HEK293 (cell line): ENCODE results near the gene KCND2.
"Not testable (repeated sequence)": the region's sequence is repeated elsewhere in the genome, so short reads cannot be mapped to it uniquely, and the experiment has no call there.

Source experiments
- CTCF ChIA-PET: fragments of 350-600 bp; formaldehyde crosslinking; extraction: SDS; loops from one replicate; lab custom pipeline; 2021; ENCODE audit warnings: antibody characterized with exemption; lab: Yijun Ruan, JAX
- POLR2A ChIA-PET: fragments of 300-600 bp; formaldehyde crosslinking; extraction: SDS; loops from one replicate; lab custom pipeline; 2020; ENCODE audit warnings: antibody characterized with exemption, inconsistent platforms; lab: Yijun Ruan, JAX
- H3K27ac ChIP-seq: fragments of 200-500 bp; sonication (Bioruptor generic); 2 replicates; pipeline ENCODE4 v1.5.1; 2014; ENCODE audit warnings: low read depth, low read length, control low read depth, inconsistent platforms; ENCODE audit errors: extremely low read depth
- H3K36me3 ChIP-seq, 2 experiments: fragments of 200-500 bp in 1 of 2; sonication (Bioruptor generic) in 1 of 2; 1 replicate in 1 of 2; 2 replicates in 1 of 2; pipeline ENCODE4 v1.5.1; 2014 to 2017; ENCODE audit warnings: inconsistent platforms in 2 of 2, low read length in 2 of 2; ENCODE audit not compliant: control insufficient read depth in 2 of 2, insufficient read depth in 1 of 2
- H3K4me1 ChIP-seq: fragments of 200-500 bp; sonication (Bioruptor generic); 2 replicates; pipeline ENCODE4 v1.5.1; 2014; ENCODE audit warnings: mild to moderate bottlenecking, low read length, inconsistent platforms; ENCODE audit not compliant: control insufficient read depth, insufficient read depth
- H3K4me3 ChIP-seq: 2 replicates; pipeline ENCODE4 v1.5.1; 2011; ENCODE audit warnings: low read depth, mild to moderate bottlenecking, control low read depth, low read length, moderate library complexity
- H3K9me3 ChIP-seq: fragments of 200-500 bp; sonication (Bioruptor generic); 2 replicates; pipeline ENCODE4 v1.5.1; 2014; ENCODE audit warnings: low read depth, low read length, inconsistent platforms; ENCODE audit not compliant: control insufficient read depth, insufficient read depth
- HOXD13 ChIP-seq: sonication (generic); formaldehyde crosslinking; IDR thresholded peaks from 2 replicates; pipeline ENCODE4 v1.8.0; 2022; ENCODE audit warnings: missing genetic modification reagents, borderline replicate concordance
- KLF7 ChIP-seq: fragments of 450-650 bp; formaldehyde crosslinking; IDR thresholded peaks from 2 replicates; pipeline ENCODE4 v1.5.1; 2016; ENCODE audit warnings: missing biosample characterization, missing genetic modification characterization, borderline replicate concordance
- SCRT2 ChIP-seq: fragments of 450-650 bp; formaldehyde crosslinking; IDR thresholded peaks from 2 replicates; pipeline ENCODE4 v1.5.1; 2016; ENCODE audit warnings: missing biosample characterization, missing genetic modification characterization
- ZBTB48 ChIP-seq: fragments of 450-650 bp; formaldehyde crosslinking; IDR thresholded peaks from 2 replicates; pipeline ENCODE4 v1.5.1; 2016; ENCODE audit warnings: missing biosample characterization, missing genetic modification characterization
- ZNF174 ChIP-seq: fragments of 450-650 bp; formaldehyde crosslinking; IDR thresholded peaks from 2 replicates; pipeline ENCODE4 v1.5.0; 2017; ENCODE audit warnings: missing biosample characterization, mild to moderate bottlenecking, missing genetic modification characterization
- ZNF211 ChIP-seq: fragments of 450-650 bp; formaldehyde crosslinking; IDR thresholded peaks from 2 replicates; pipeline ENCODE4 v1.5.1; 2016; ENCODE audit warnings: low read depth, missing biosample characterization, missing genetic modification characterization
- ZNF266 ChIP-seq: fragments of 450-650 bp; formaldehyde crosslinking; IDR thresholded peaks from 2 replicates; pipeline ENCODE4 v1.5.1; 2016; ENCODE audit warnings: missing biosample characterization, missing genetic modification characterization, low read depth
- ZNF423 ChIP-seq: fragments of 450-650 bp; formaldehyde crosslinking; IDR thresholded peaks from 2 replicates; pipeline ENCODE4 v1.5.1; 2016; ENCODE audit warnings: missing biosample characterization, missing genetic modification characterization
- ZNF473 ChIP-seq: fragments of 450-650 bp; formaldehyde crosslinking; IDR thresholded peaks from 2 replicates; pipeline ENCODE4 v1.5.1; 2017; ENCODE audit warnings: missing biosample characterization, missing genetic modification characterization
- ZNF549 ChIP-seq: fragments of 450-650 bp; IDR thresholded peaks from 2 replicates; pipeline ENCODE4 v1.5.1; 2018; ENCODE audit warnings: missing biosample characterization, missing genetic modification characterization, mild to moderate bottlenecking, inconsistent platforms, moderate library complexity
- ZNF658 ChIP-seq: fragments of 450-650 bp; formaldehyde crosslinking; IDR thresholded peaks from 2 replicates; pipeline ENCODE4; 2016; ENCODE audit warnings: missing biosample characterization, missing genetic modification characterization
- ZNF776 ChIP-seq: fragments of 450-650 bp; formaldehyde crosslinking; IDR thresholded peaks from 2 replicates; pipeline ENCODE4 v1.5.0; 2017; ENCODE audit warnings: missing biosample characterization, missing genetic modification characterization, borderline replicate concordance
- ZNF830 ChIP-seq: fragments of 450-650 bp; IDR thresholded peaks from 2 replicates; pipeline ENCODE4 v1.5.0; 2018; ENCODE audit warnings: missing biosample characterization, missing genetic modification characterization, low read depth, mild to moderate bottlenecking, moderate library complexity
- ZNF837 ChIP-seq: fragments of 450-650 bp; formaldehyde crosslinking; IDR thresholded peaks from 2 replicates; pipeline ENCODE4 v1.5.1; 2016; ENCODE audit warnings: missing biosample characterization, missing genetic modification characterization
- TF ChIP-seq, protein P1 (sequence below): IDR thresholded peaks from 2 replicates; pipeline ENCODE4 v1.6.1; 2011; ENCODE audit warnings: mild to moderate bottlenecking, low read depth, low read length, borderline replicate concordance
- TF ChIP-seq, protein P2 (sequence below): fragments of 450-650 bp; formaldehyde crosslinking; conservative IDR thresholded peaks from 2 replicates; pipeline ENCODE4 v1.5.1; 2016; ENCODE audit warnings: low read depth, missing biosample characterization, missing genetic modification characterization

The KCND2 gene

DNA sequence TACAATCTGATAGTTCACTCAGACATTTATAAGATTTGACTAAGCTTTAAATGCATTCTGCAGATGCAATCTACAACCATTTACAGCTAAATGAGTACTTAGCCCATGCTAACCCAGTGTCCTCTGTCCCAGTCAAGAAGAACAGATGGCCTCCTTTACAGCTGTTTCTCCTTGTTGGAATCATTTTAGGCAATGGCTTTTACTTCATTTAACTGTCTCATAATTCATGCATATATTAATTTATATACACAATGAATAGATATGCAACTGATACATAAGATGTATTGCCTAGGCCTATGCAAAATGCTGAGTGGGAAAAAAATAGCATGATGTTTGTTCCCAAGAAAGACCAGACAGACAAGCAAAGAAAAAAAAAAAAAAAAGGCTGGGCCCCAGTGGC is 502.8 kb downstream of the KCND2 start:
- Histone ChIP-seq H3K4me1 (no peaks in the 10 kb centered on the region), H3K36me3 (no peaks in the 10 kb centered on the region)
- TF ChIP-seq, protein P1, sequence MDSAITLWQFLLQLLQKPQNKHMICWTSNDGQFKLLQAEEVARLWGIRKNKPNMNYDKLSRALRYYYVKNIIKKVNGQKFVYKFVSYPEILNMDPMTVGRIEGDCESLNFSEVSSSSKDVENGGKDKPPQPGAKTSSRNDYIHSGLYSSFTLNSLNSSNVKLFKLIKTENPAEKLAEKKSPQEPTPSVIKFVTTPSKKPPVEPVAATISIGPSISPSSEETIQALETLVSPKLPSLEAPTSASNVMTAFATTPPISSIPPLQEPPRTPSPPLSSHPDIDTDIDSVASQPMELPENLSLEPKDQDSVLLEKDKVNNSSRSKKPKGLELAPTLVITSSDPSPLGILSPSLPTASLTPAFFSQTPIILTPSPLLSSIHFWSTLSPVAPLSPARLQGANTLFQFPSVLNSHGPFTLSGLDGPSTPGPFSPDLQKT: no peak
- no peak for TF ChIP-seq ZNF423
- TF ChIP-seq ZNF776 (tag by site-specific recombination): no peak
- TF ChIP-seq ZNF174 (tag by site-specific recombination): no peak
- no peak for TF ChIP-seq ZNF837 (tag by site-specific recombination)
- TF ChIP-seq ZNF830 (tag by site-specific recombination): no peak
- no peak for TF ChIP-seq HOXD13 (CRISPR knock-in tag)
- no peak for TF ChIP-seq ZNF266 (tag by site-specific recombination)
- no peak for TF ChIP-seq ZNF658 (tag by site-specific recombination)
- TF ChIP-seq SCRT2: no peak
- no peak for TF ChIP-seq ZNF549
- TF ChIP-seq, all 188 proteins: peak for 0
- ChIA-PET POLR2A (no interaction called here), CTCF (interaction anchor here (0.5 kb wide), 1 partner anchor 9 kb away, joined by 3 read pairs; no protein-coding TSS in a partner anchor)
- no peak overlapping the region for H3K27ac ChIP-seq
- no peak overlapping the region for H3K4me3 ChIP-seq
- no peaks in the 10 kb centered on the region for H3K9me3 ChIP-seq

DNA sequence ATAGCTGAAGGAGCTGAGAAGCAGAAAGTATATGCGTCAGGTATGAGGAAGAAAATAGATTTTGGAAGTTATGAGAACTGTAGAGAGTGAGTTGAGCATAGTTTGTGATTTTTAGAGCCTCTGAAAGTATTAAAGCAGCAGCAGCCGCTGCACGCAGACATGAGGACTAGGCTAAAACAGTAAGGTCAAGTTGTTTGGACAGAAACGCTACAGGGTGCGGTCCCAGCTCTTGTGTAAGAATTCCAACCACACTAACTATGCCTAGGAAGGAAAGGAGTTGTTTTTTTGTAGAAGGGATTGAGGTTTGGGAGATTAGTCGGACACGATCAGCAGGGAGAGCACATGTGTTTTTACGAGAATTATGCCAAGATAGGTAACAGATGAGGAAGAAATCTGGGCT is 506.1 kb downstream of the KCND2 start:
- H3K9me3 ChIP-seq, H3K4me1 ChIP-seq, POLR2A ChIA-PET, H3K4me3 ChIP-seq, H3K36me3 ChIP-seq, CTCF ChIA-PET, H3K27ac ChIP-seq: not testable (repeated sequence)

DNA sequence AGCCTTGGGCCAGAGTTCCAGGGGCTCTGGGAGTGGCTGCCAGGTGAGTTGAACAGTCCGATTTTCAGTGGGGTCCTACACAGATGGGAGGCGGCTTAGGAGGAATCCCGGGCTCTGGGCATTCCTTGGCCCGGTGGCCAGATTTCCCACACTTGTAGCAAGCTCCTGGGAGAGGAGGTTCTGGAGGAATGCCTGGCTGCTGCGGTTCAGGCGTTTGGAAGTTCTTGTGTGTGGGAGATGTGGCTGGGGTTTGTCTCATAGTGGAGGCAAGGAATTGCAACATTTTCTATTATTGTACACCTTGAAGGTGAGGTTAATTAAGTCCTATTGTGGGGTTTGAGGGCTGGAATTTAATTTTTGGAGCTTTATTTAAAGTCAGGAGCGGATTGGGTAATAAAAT is 507.5 kb downstream of the KCND2 start:
- H3K27ac ChIP-seq, CTCF ChIA-PET, H3K36me3 ChIP-seq, H3K4me3 ChIP-seq, H3K9me3 ChIP-seq, H3K4me1 ChIP-seq, POLR2A ChIA-PET: not testable (repeated sequence)

DNA sequence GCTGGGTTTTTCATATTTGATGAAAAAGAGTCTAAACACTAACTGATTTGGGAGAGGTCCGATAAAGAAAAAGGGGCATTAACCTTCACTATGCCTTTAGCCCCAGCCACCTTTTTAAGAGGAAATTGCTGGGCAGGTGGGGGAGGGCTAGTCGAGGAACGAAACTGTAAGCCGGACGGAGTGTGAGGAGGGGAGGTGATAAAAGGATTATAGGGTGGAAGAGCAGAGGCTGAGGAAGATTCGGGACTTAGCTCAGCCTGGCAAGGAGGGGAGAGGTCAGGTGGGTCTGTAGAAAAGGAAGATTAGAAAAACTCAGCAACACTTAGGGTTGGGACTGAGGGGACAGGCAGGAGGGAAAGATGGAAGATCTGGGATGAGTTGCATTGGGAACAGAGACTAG is 508.0 kb downstream of the KCND2 start:
- Histone ChIP-seq H3K27ac (no peak overlapping the region), H3K36me3 (no peaks in the 10 kb centered on the region)
- CTCF ChIA-PET: no interaction called here
- POLR2A ChIA-PET: no interaction called here
- TF ChIP-seq, protein P2, sequence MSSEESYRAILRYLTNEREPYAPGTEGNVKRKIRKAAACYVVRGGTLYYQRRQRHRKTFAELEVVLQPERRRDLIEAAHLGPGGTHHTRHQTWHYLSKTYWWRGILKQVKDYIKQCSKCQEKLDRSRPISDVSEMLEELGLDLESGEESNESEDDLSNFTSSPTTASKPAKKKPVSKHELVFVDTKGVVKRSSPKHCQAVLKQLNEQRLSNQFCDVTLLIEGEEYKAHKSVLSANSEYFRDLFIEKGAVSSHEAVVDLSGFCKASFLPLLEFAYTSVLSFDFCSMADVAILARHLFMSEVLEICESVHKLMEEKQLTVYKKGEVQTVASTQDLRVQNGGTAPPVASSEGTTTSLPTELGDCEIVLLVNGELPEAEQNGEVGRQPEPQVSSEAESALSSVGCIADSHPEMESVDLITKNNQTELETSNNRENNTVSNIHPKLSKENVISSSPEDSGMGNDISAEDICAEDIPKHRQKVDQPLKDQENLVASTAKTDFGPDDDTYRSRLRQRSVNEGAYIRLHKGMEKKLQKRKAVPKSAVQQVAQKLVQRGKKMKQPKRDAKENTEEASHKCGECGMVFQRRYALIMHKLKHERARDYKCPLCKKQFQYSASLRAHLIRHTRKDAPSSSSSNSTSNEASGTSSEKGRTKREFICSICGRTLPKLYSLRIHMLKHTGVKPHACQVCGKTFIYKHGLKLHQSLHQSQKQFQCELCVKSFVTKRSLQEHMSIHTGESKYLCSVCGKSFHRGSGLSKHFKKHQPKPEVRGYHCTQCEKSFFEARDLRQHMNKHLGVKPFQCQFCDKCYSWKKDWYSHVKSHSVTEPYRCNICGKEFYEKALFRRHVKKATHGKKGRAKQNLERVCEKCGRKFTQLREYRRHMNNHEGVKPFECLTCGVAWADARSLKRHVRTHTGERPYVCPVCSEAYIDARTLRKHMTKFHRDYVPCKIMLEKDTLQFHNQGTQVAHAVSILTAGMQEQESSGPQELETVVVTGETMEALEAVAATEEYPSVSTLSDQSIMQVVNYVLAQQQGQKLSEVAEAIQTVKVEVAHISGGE (tag by site-specific recombination): no peak
- no peak for TF ChIP-seq ZNF211 (tag by site-specific recombination)
- TF ChIP-seq, protein P1: no peak
- TF ChIP-seq ZBTB48 (tag by site-specific recombination): no peak
- no peak for TF ChIP-seq KLF7 (tag by site-specific recombination)
- no peak for TF ChIP-seq ZNF473 (tag by site-specific recombination)
- TF ChIP-seq, all 188 proteins: peak for 0
- Histone ChIP-seq H3K4me3 (no peak overlapping the region), H3K4me1 (no peaks in the 10 kb centered on the region), H3K9me3 (no peaks in the 10 kb centered on the region)

DNA sequence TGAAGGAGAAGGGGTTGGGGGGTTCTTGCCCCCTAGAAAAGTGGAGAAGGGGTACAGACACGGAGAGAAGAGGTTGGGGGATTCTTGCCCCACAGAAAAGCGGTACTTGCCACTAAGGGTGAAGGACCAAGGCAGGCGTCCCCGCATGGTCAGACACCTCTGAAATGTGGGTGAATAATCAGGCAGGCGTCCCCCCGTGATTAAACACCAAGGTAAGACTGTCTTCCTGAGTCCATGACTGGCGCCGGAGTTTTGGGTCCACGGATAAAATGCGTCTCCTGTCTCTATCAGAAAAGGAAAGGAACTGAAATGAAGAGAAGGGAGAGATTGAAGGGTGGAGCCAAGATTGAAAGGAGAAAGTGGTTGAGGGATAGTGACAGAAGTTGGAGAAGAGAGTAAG is 508.9 kb downstream of the KCND2 start:
- H3K27ac ChIP-seq, CTCF ChIA-PET, H3K4me1 ChIP-seq, H3K9me3 ChIP-seq, H3K36me3 ChIP-seq, H3K4me3 ChIP-seq, POLR2A ChIA-PET: not testable (repeated sequence)
